NCI-H82 treated with DMSO at 0.1 percent for 48 hours (cell line): ENCODE measurements around the gene PSMD4.
A peak's percentile ranks its signal among the peaks of the same experiment; 100 is the strongest.

ENCODE experiments used
- DNase-seq: peaks from one replicate; lab custom pipeline; 2025; ENCODE audit not compliant: unreplicated experiment; lab: John Stamatoyannopoulos, UW

Gene PSMD4

GRCh38 chr1:151293093-151293492 lies 38.6 kb downstream of the PSMD4 start:
- DNase-seq: no peak

- no peak for DNase-seq
These were observed 40.4 kb downstream of the PSMD4 start for GRCh38 chr1:151294742-151295462.

GRCh38 chr1:151309811-151310323 lies 55.3 kb downstream of the PSMD4 start:
- DNase-seq: peak; percentile 40

- DNase-seq: no peak
These were observed 56.5 kb downstream of the PSMD4 start for GRCh38 chr1:151311011-151311410.

GRCh38 chr1:151311589-151312331 lies 57.2 kb downstream of the PSMD4 start:
- no peak for DNase-seq

- DNase-seq: no peak
These were observed 57.9 kb downstream of the PSMD4 start for GRCh38 chr1:151312411-151312810.

GRCh38 chr1:151312826-151313225 lies 58.3 kb downstream of the PSMD4 start:
- no peak for DNase-seq

- DNase-seq: no peak
These were observed 59.0 kb downstream of the PSMD4 start for GRCh38 chr1:151313501-151313900.

- DNase-seq: no peak
These were observed 59.8 kb downstream of the PSMD4 start for GRCh38 chr1:151314137-151314875.

- no peak for DNase-seq
These were observed 61.2 kb downstream of the PSMD4 start for GRCh38 chr1:151315565-151316235.
